K562 (cell line): ENCODE data around the gene PLA1A. TPM values are rescaled to one million over a fixed set of nuclear protein-coding genes. Genes with fewer than 3 reads are reported as not detected.

Source experiments
- ATAC-seq: fragments of 200-7000 bp; cut with Tn5 transposase; 3 replicates; pipeline ENCODE4 v1.9.1; 2020; ENCODE audit warnings: moderate library complexity
- BruUV-seq: library from RNA; stranded (reverse); fragments of 400-500 nt; replicated peaks from 2 replicates; lab custom pipeline; 2021; lab: Mats Ljungman, UMichigan
- CTCF ChIA-PET: fragments of 300-600 bp; formaldehyde crosslinking; extraction: SDS; loops from one replicate; lab custom pipeline; 2021; ENCODE audit warnings: low intra/inter-chr PET ratio; lab: Yijun Ruan, JAX
- POLR2A ChIA-PET: fragments of 300-600, 350-650 bp; sonication (Branson Sonifier 250); formaldehyde crosslinking; extraction: SDS; loops from one replicate; lab custom pipeline; 2021; ENCODE audit warnings: antibody characterized with exemption, inconsistent platforms; lab: Yijun Ruan, JAX
- DNase-seq, 4 experiments: peaks; one replicate each; pipeline versions ENCODE4 v3.0.0 to v3.0.0-alpha.2; 2011 to 2018; ENCODE audit warnings: low spot score in 3 of 4, mixed read lengths in 3 of 4; ENCODE audit errors: extremely low read depth in 1 of 4
- FAIRE-seq: peaks from 2 replicates; lab custom pipeline; 2011; peaks lifted over from hg19 to GRCh38; lab: Jason Lieb, UNC
- H2AFZ ChIP-seq: 2 replicates; pipeline ENCODE4 v1.6.0; 2011; ENCODE audit warnings: low read depth, low read length, control low read depth, inconsistent platforms
- H3K27ac ChIP-seq: fragments of 200-600 bp; 3 replicates; pipeline ENCODE4 v1.8.0; 2011; ENCODE audit warnings: low read depth, mild to moderate bottlenecking, control low read depth, inconsistent platforms, low read length, moderate library complexity, mixed read lengths; ENCODE audit errors: extremely low read depth
- H3K27me3 ChIP-seq, 2 experiments: fragments of 300-600 bp in 1 of 2; 2 replicates in 1 of 2; 3 replicates in 1 of 2; pipeline versions ENCODE4 v1.6.0 to v1.8.0; 2011; ENCODE audit warnings: inconsistent platforms in 2 of 2, low read length in 2 of 2, mild to moderate bottlenecking in 1 of 2, mixed read lengths in 1 of 2, moderate library complexity in 1 of 2; ENCODE audit not compliant: control insufficient read depth in 2 of 2, insufficient read depth in 2 of 2
- H3K36me3 ChIP-seq: fragments of 300-600 bp; 3 replicates; pipeline ENCODE4 v1.8.0; 2011; ENCODE audit warnings: mild to moderate bottlenecking, low read length, inconsistent platforms; ENCODE audit not compliant: control insufficient read depth, insufficient read depth
- H3K4me1 ChIP-seq, 2 experiments: fragments of 200-600 bp in 1 of 2; replicated peaks in 1 of 2; 2 replicates in 1 of 2; 3 replicates in 1 of 2; pipeline versions ENCODE4 v1.5.1 to v1.8.0; 2011; ENCODE audit warnings: inconsistent platforms in 2 of 2, low read length in 2 of 2, mild to moderate bottlenecking in 1 of 2, mixed read lengths in 1 of 2, moderate library complexity in 1 of 2; ENCODE audit not compliant: control insufficient read depth in 2 of 2, insufficient read depth in 2 of 2
- H3K4me2 ChIP-seq: 2 replicates; pipeline ENCODE4 v1.6.1; 2011; ENCODE audit warnings: low read length, control low read depth, inconsistent platforms, mixed read lengths; ENCODE audit not compliant: insufficient read depth
- H3K4me3 ChIP-seq: fragments of 200-600 bp; sonication (generic), shearing (Covaris generic); 2 replicates; pipeline ENCODE4 v1.5.1; 2016; ENCODE audit warnings: control low read depth, inconsistent platforms
- H3K79me2 ChIP-seq: fragments of 200-600 bp; 3 replicates; pipeline ENCODE4 v1.8.0; 2011; ENCODE audit warnings: low read length, inconsistent platforms; ENCODE audit not compliant: control insufficient read depth, insufficient read depth
- H3K9ac ChIP-seq, 2 experiments: 2 replicates each; pipeline versions ENCODE4 v1.6.0 to v1.6.1; 2011; ENCODE audit warnings: low read depth in 2 of 2, low read length in 2 of 2, control low read depth in 1 of 2, inconsistent platforms in 1 of 2, mild to moderate bottlenecking in 1 of 2, mixed read lengths in 1 of 2; ENCODE audit not compliant: insufficient read depth in 1 of 2
- H3K9me1 ChIP-seq: one replicate; pipeline ENCODE4 v1.6.0; 2011; ENCODE audit warnings: inconsistent platforms, mild to moderate bottlenecking, low read length, moderate library complexity; ENCODE audit not compliant: control insufficient read depth, insufficient read depth
- H3K9me3 ChIP-seq: replicated peaks from 2 replicates; pipeline ENCODE4 v1.5.1; 2011; ENCODE audit warnings: low read depth, low read length, inconsistent platforms; ENCODE audit not compliant: control insufficient read depth, insufficient read depth
- H4K20me1 ChIP-seq: replicated peaks from 2 replicates; pipeline ENCODE4 v1.6.1; 2011; ENCODE audit warnings: low read length, inconsistent platforms, mixed read lengths; ENCODE audit not compliant: control insufficient read depth, insufficient read depth
- BCL6 ChIP-seq: fragments of 250-450 bp; sonication (Bioruptor Pico); IDR thresholded peaks from 2 replicates; pipeline ENCODE4 v1.4.0; 2020
- BRD4 ChIP-seq: fragments of 200-600 bp; sonication (generic); IDR thresholded peaks from 2 replicates; pipeline ENCODE4 v1.6.1; 2017; ENCODE audit warnings: inconsistent platforms
- FOXK1 ChIP-seq: sonication (generic); formaldehyde crosslinking; IDR thresholded peaks from 2 replicates; pipeline ENCODE4 v1.8.0; 2022; ENCODE audit warnings: missing genetic modification reagents, mild to moderate bottlenecking, borderline replicate concordance
- MAFK ChIP-seq: IDR thresholded peaks from 2 replicates; pipeline ENCODE4 v1.6.1; 2011; ENCODE audit warnings: low read length, improper control_type of control experiment
- MCM5 ChIP-seq: fragments of 450-650 bp; IDR thresholded peaks from 2 replicates; pipeline ENCODE4 v1.6.1; 2016; ENCODE audit warnings: low read depth
- NCOR1 ChIP-seq: fragments of 450-650 bp; IDR thresholded peaks from 2 replicates; pipeline ENCODE4 v1.6.1; 2016; ENCODE audit warnings: mild to moderate bottlenecking, moderate library complexity
- NFIX ChIP-seq: fragments of 250-450 bp; sonication (Bioruptor Pico); IDR thresholded peaks from 2 replicates; pipeline ENCODE4 v1.4.0; 2020; ENCODE audit warnings: low read depth, mild to moderate bottlenecking, moderate library complexity
- RBM14 ChIP-seq: fragments of 200-400 bp; formaldehyde crosslinking; IDR thresholded peaks from 2 replicates; pipeline ENCODE4 v1.6.1; 2018; ENCODE audit warnings: low read depth, mild to moderate bottlenecking, low read length, moderate library complexity, borderline replicate concordance; ENCODE audit not compliant: insufficient read depth
- SREBF1 ChIP-seq: fragments of 150-350 bp; IDR thresholded peaks from 2 replicates; pipeline ENCODE4 v1.6.1; 2014; ENCODE audit warnings: antibody characterized with exemption, low read depth, low read length, borderline replicate concordance
- USF2 ChIP-seq: sonication (generic); formaldehyde crosslinking; IDR thresholded peaks from 2 replicates; pipeline ENCODE4 v1.5.0; 2020; ENCODE audit warnings: missing genetic modification reagents
- ZNF75A ChIP-seq: fragments of 450-650 bp; formaldehyde crosslinking; IDR thresholded peaks from 2 replicates; pipeline ENCODE4 v1.4.0; 2020; ENCODE audit warnings: mild to moderate bottlenecking
- WGBS: fragments of 100-300 bp; shearing (Covaris generic); methylation state at CpG from one replicate; pipeline ENCODE4 v1.1.6; 2016; ENCODE audit warnings: low coverage, mixed read lengths; ENCODE audit not compliant: insufficient coverage; ENCODE audit errors: missing lambda C conversion rate; 5-methylcytosine and 5-hydroxymethylcytosine counted together
- in situ Hi-C: fragments of 300-500 bp; cut with MboI; formaldehyde crosslinking; loops from 4 replicates; pipeline ENCODE4 v1.15.0; 2018; ENCODE audit warnings: inconsistent platforms, mixed read lengths
- intact Hi-C: fragments of 100-400 bp; cut with micrococcal nuclease; formaldehyde crosslinking; loops from 2 replicates; pipeline ENCODE4 v1.14.2; 2022
- polyA plus RNA-seq, 8 experiments: library from polyadenylated mRNA; depleted of rRNA in 4 of 8; stranded (reverse) in 5 of 8; unstranded in 3 of 8; fragments of >200 nt; fragmentation: Nextera tagmentation in 2 of 8; fragmentation: Illumina TruSeq in 1 of 8; extraction: Ambion mirVana in 2 of 8; extraction: Trizol in 1 of 8; gene quantifications; 2 replicates each; pipeline versions ENCODE4 v1.2.1 to v1.2.3, GENCODE V29; 2011 to 2014; ENCODE audit warnings: inconsistent platforms in 1 of 8, missing spikeins in 1 of 8
- total RNA-seq, 7 experiments: library from RNA; depleted of rRNA in 6 of 7; stranded (reverse); fragments of >200 nt in 6 of 7; fragmentation: Illumina TruSeq in 2 of 7; extraction: Trizol in 2 of 7; gene quantifications; 2 replicates each; pipeline versions ENCODE4 v1.2.1 to v1.2.3, GENCODE V29; 2011 to 2021; ENCODE audit warnings: low replicate concordance in 1 of 7

PLA1A gene
- total and polyA plus RNA-seq, 9 of the 15 experiments (the other 6 are each of a cell fraction or from before 2014, with no cell fraction given), result not detected

GRCh38 chr3:119590706-119591105, 7.0 kb upstream of the PLA1A start:
- no peaks in the 10 kb centered on the region for H3K79me2 ChIP-seq
- intact Hi-C loops, result no loop called here
- no peaks in the 10 kb centered on the region for H4K20me1 ChIP-seq
- TF ChIP-seq BRD4 (no peak), FOXK1 (CRISPR knock-in tag) (no peak), BCL6 (CRISPR knock-in tag) (no peak), ZNF75A (CRISPR knock-in tag) (no peak), RBM14 (no peak), MAFK (no peak), NFIX (CRISPR knock-in tag) (no peak), MCM5 (no peak), USF2 (CRISPR knock-in tag) (no peak), NCOR1 (no peak), SREBF1 (no peak)
- TF ChIP-seq, all 486 proteins: peak for 0
- ChIA-PET POLR2A (no interaction called here), CTCF (no interaction called here)
- no peaks in the 10 kb centered on the region for H3K9me1 ChIP-seq
- H3K36me3 ChIP-seq, result no peaks in the 10 kb centered on the region
- no peak overlapping the region for H3K27ac ChIP-seq
- in situ Hi-C loops, result no loop called here
- ATAC-seq (no peak), FAIRE-seq (no peak), DNase-seq (no peak)
- no peak overlapping the region for H3K9ac ChIP-seq
- no peak overlapping the region for H3K4me2 ChIP-seq
- no peak overlapping the region for H2AFZ ChIP-seq
- no peak overlapping the region for H3K4me3 ChIP-seq
- H3K4me1 ChIP-seq, result no peaks in the 10 kb centered on the region; a peak in 1 of 5 replicates
- H3K9me3 ChIP-seq, result peaks cover 2% of the 10 kb centered on the region; the same call in 1 of the 2 replicates
- no peaks in the 10 kb centered on the region for H3K27me3 ChIP-seq
- 40% methylated on average over 1 of the region's 1 CpG for WGBS
- BruUV-seq, result no TSS peak
